8988T (cell line): ENCODE results near the gene LAMA2.

Source experiments
- DNase-seq: peaks from one replicate; pipeline ENCODE4 v3.0.0; 2011

Gene LAMA2

GRCh38 chr6:128882991-128883611 is at the start of gene LAMA2:
LAMA2 (plus strand) TSS chr6:128883138; CDS start chr6:128883246, 108 bp downstream.
- no peak for DNase-seq

GRCh38 chr6:128836761-128837160 is 46.2 kb upstream of the LAMA2 start:
- DNase-seq, result no peak

- DNase-seq, result no peak
These were observed 41.4 kb upstream of the LAMA2 start for GRCh38 chr6:128841518-128841917.

- no peak for DNase-seq
These were observed 38.3 kb upstream of the LAMA2 start for GRCh38 chr6:128844598-128844997.

GRCh38 chr6:128847431-128848210 is 35.3 kb upstream of the LAMA2 start:
- DNase-seq, result no peak

- no peak for DNase-seq
These were observed 34.6 kb upstream of the LAMA2 start for GRCh38 chr6:128848212-128848935.

GRCh38 chr6:128855581-128856085 is 27.3 kb upstream of the LAMA2 start:
- no peak for DNase-seq

GRCh38 chr6:128857806-128858205 is 25.1 kb upstream of the LAMA2 start:
- no peak for DNase-seq

GRCh38 chr6:128860782-128861181 is 22.2 kb upstream of the LAMA2 start:
- no peak for DNase-seq

GRCh38 chr6:128863983-128864382 is 19.0 kb upstream of the LAMA2 start:
- no peak for DNase-seq

GRCh38 chr6:128870746-128871145 is 12.2 kb upstream of the LAMA2 start:
- DNase-seq, result no peak

GRCh38 chr6:128874863-128875262 is 8.1 kb upstream of the LAMA2 start:
- DNase-seq, result no peak

GRCh38 chr6:128882560-128882959 is 378 bp upstream of the LAMA2 start:
- DNase-seq, result no peak

GRCh38 chr6:128883906-128884305 is 968 bp downstream of the LAMA2 start:
- DNase-seq, result no peak

- no peak for DNase-seq
These were observed 2.4 kb downstream of the LAMA2 start for GRCh38 chr6:128885381-128885780.

GRCh38 chr6:128886706-128887105 is 3.8 kb downstream of the LAMA2 start:
- no peak for DNase-seq

- DNase-seq, result no peak
These were observed 5.7 kb downstream of the LAMA2 start for GRCh38 chr6:128888444-128889175.

- no peak for DNase-seq
These were observed 6.9 kb downstream of the LAMA2 start for GRCh38 chr6:128889870-128890269.

GRCh38 chr6:128892079-128892478 is 9.1 kb downstream of the LAMA2 start:
- no peak for DNase-seq

- DNase-seq, result no peak
These were observed 16.6 kb downstream of the LAMA2 start for GRCh38 chr6:128899341-128900050.

GRCh38 chr6:128903715-128904114 is 20.8 kb downstream of the LAMA2 start:
- no peak for DNase-seq

GRCh38 chr6:128914051-128914450 is 31.1 kb downstream of the LAMA2 start:
- DNase-seq, result no peak
